Mucosa of stomach (tissue), 1 donor: ENCODE results near the gene CCAR1.
"Not testable (repeated sequence)": the region's sequence is repeated elsewhere in the genome, so short reads cannot be mapped to it uniquely, and the experiment has no call there.

Experiments used
- H3K27me3 ChIP-seq: one replicate; pipeline ENCODE4 v1.7.0; 2013; ENCODE audit warnings: mild to moderate bottlenecking, low read length; ENCODE audit not compliant: control insufficient read depth, insufficient read depth
- H3K36me3 ChIP-seq: one replicate; pipeline ENCODE4 v1.7.0; 2013; ENCODE audit warnings: low read length; ENCODE audit not compliant: control insufficient read depth, insufficient read depth
- H3K4me1 ChIP-seq: one replicate; pipeline ENCODE4 v1.7.0; 2013; ENCODE audit warnings: mild to moderate bottlenecking, low read length; ENCODE audit not compliant: control insufficient read depth, insufficient read depth
- H3K4me3 ChIP-seq: one replicate; pipeline ENCODE4 v1.7.0; 2013; ENCODE audit warnings: low read length
- H3K9ac ChIP-seq: one replicate; pipeline ENCODE4 v1.7.0; 2013; ENCODE audit warnings: mild to moderate bottlenecking, low read length, moderate library complexity
- H3K9me3 ChIP-seq: one replicate; pipeline ENCODE4 v1.7.0; 2013; ENCODE audit warnings: mild to moderate bottlenecking, low read length, moderate library complexity; ENCODE audit not compliant: control insufficient read depth
- donor health status: Pancreatic carcinoma.

Gene CCAR1

GRCh38 chr10:68781613-68782574 is 60.9 kb downstream of the CCAR1 start:
- Histone ChIP-seq H3K27me3 (no peaks in the 10 kb centered on the region), H3K9me3 (no peaks in the 10 kb centered on the region), H3K4me3 (no peak overlapping the region), H3K9ac (no peak overlapping the region), H3K36me3 (peaks cover 13% of the 10 kb centered on the region), H3K4me1 (no peaks in the 10 kb centered on the region)

DNA sequence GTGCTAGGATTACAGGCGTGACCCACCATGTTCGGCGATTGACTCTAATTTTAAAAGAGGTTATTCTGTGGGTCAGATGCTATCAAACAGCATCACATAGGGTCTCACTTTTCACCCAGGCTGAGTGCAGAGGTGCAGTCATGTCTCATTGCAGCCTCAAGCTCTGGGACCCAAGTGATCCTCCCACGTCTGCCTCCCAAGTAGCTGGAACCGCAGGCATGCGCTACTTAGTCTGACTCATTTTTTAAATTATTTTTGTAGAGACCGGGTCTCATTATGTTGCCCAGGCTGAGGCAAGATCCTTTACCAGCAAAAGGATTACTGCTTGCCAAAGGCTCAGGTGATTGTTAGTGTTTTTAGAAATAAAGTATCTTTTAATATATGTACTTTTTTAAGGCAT is 63.4 kb downstream of the CCAR1 start:
- Histone ChIP-seq H3K9ac (no peak overlapping the region), H3K4me3 (no peak overlapping the region), H3K27me3 (no peaks in the 10 kb centered on the region), H3K36me3 (peaks cover 13% of the 10 kb centered on the region), H3K9me3 (no peaks in the 10 kb centered on the region), H3K4me1 (no peaks in the 10 kb centered on the region)

DNA sequence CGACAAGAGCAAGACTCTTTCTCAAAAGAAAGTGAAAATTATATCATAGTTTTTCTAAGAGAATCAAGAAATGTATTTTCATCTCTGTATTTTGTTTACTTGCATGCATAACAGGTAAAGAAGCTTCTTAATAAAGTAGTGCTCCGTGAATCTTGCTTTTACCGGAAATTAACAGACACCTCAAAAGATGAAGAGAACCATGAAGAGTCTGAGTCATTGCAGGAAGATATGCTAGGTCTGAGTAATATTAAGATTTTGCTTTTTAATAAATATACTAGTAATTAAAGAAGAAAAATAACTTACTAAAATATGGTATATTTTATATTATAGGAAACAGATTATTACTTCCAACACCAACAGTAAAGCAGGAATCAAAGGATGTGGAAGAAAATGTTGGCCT is 66.8 kb downstream of the CCAR1 start:
- Histone ChIP-seq H3K9me3 (no peaks in the 10 kb centered on the region), H3K4me3 (no peak overlapping the region), H3K27me3 (no peaks in the 10 kb centered on the region), H3K9ac (no peak overlapping the region), H3K36me3 (peaks cover 9% of the 10 kb centered on the region), H3K4me1 (no peaks in the 10 kb centered on the region)

GRCh38 chr10:68790476-68790875 is 69.4 kb downstream of the CCAR1 start:
- no peak overlapping the region for H3K9ac ChIP-seq
- no peak overlapping the region for H3K4me3 ChIP-seq
- H3K27me3 ChIP-seq = no peaks in the 10 kb centered on the region
- H3K4me1 ChIP-seq = no peaks in the 10 kb centered on the region
- no peaks in the 10 kb centered on the region for H3K9me3 ChIP-seq
- peaks cover 9% of the 10 kb centered on the region for H3K36me3 ChIP-seq

- Histone ChIP-seq H3K36me3 (no peaks in the 10 kb centered on the region), H3K4me1 (peaks cover 10% of the 10 kb centered on the region), H3K4me3 (no peak overlapping the region), H3K27me3 (no peaks in the 10 kb centered on the region), H3K9ac (no peak overlapping the region), H3K9me3 (no peaks in the 10 kb centered on the region)
Measured at GRCh38 chr10:68792115-68792514, 71.1 kb downstream of the CCAR1 start.

DNA sequence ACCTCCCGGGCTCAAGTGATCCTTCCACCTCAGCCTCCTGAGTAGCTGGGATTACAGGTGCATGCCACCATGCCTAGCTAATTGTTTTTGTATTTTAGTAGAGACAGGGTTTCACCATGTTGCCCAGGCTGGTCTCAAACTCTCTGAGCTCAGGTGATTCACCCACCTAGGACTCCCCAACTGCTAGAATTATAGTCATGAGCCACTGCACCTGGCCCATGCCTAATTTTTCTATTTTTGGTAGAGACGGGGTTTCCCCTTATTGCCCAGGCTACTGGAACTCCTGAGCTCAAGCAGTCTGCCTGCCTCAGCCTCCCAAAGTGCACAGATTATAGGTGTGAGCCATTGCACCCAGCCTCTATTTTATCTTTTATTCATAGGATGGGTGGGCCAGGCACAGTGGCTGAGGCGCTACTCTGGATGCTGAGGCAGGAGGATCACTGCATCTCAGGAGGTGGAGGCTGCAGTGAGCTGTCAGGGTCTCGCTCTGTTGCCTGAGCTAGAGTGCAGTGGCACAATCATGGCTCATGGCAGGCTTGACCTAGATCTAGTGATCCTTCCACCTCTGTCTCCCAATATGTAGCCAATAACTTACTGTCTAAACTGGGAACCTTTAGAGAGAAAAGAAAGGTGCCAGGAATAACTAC is 75.0 kb downstream of the CCAR1 start:
- no peak overlapping the region for H3K4me3 ChIP-seq
- no peaks in the 10 kb centered on the region for H3K27me3 ChIP-seq
- H3K36me3 ChIP-seq = no peaks in the 10 kb centered on the region
- H3K4me1 ChIP-seq = peaks cover 10% of the 10 kb centered on the region
- no peak overlapping the region for H3K9ac ChIP-seq
- H3K9me3 ChIP-seq = no peaks in the 10 kb centered on the region

DNA sequence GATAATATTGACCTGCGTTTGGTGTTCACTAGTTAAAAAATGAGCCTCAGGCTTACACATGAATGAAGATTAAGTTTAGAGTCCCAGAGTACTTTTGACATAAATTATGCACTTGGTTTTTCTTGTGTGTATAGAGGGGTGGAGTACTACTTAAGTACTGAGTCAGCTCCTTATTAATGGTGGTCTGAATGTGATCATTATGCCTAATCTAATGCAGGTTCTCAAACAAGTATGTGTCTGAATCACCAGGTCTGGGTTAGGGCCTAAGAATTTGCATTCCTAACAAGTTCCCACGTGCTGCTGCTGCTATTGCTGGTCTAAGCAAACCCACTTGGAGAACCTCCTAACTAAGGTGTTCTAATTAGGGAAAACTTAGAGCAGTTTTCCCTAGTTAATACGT is 75.6 kb downstream of the CCAR1 start:
- Histone ChIP-seq H3K9me3 (no peaks in the 10 kb centered on the region), H3K9ac (no peak overlapping the region), H3K36me3 (no peaks in the 10 kb centered on the region), H3K27me3 (no peaks in the 10 kb centered on the region), H3K4me3 (no peak overlapping the region), H3K4me1 (peaks cover 10% of the 10 kb centered on the region)

- H3K4me1 ChIP-seq = peaks cover 10% of the 10 kb centered on the region
- no peaks in the 10 kb centered on the region for H3K36me3 ChIP-seq
- H3K27me3 ChIP-seq = no peaks in the 10 kb centered on the region
- no peaks in the 10 kb centered on the region for H3K9me3 ChIP-seq
- H3K9ac ChIP-seq = no peak overlapping the region
- no peak overlapping the region for H3K4me3 ChIP-seq
Measured at GRCh38 chr10:68800211-68800610, 79.2 kb downstream of the CCAR1 start.

GRCh38 chr10:68804692-68805091 is 83.7 kb downstream of the CCAR1 start:
- Histone ChIP-seq H3K4me3 (no peak overlapping the region), H3K4me1 (no peaks in the 10 kb centered on the region), H3K9me3 (no peaks in the 10 kb centered on the region), H3K9ac (no peak overlapping the region), H3K36me3 (no peaks in the 10 kb centered on the region), H3K27me3 (no peaks in the 10 kb centered on the region)

DNA sequence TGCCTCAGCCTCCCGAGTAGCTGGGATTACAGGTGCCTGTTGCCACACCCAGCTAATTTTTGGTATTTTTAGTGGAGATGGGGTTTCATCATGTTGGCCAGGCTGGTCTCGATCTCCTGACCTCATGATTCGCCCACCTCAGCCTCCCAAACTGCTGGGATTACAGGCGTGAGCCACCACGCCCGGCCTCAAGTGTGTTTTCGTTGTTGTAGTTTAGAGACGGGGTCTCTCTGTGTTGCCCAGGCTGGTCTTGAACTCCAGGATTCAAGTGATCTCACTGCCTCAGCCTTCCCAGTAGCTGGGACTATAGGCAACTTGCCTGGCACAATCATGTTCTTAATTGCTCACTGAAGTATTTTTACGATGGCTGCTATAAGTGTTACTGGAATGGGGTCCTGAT is 89.8 kb downstream of the CCAR1 start:
- H3K9me3 ChIP-seq, H3K9ac ChIP-seq, H3K36me3 ChIP-seq: not testable (repeated sequence)

GRCh38 chr10:68811314-68812009 is 90.4 kb downstream of the CCAR1 start:
- Histone ChIP-seq H3K9me3 (no peaks in the 10 kb centered on the region), H3K4me3 (no peak overlapping the region)

More for the DNA sequence above, 89.8 kb downstream of the CCAR1 start:
- H3K4me3 ChIP-seq, H3K4me1 ChIP-seq, H3K27me3 ChIP-seq: not testable (repeated sequence)

DNA sequence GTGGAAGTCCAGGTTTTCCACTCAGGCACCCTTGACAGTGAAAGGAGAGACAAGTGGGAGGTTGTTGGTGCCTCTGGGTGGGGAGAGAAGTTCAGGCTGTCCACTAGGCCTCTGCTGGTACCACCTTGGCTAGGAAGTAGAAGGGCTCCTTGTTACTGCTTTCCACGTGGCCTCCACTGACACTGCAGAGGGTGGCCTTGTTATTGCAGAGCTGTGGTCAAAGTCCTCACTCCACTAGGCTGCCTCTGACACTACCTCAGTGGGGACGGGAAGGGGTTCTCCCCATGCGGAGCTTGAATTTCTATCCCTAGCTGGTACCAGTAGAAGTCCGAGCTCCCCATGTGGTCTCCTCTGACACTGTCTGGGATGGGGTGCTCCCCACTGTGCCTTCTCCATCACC is 91.4 kb downstream of the CCAR1 start:
- no peaks in the 10 kb centered on the region for H3K27me3 ChIP-seq
- H3K4me1 ChIP-seq = no peaks in the 10 kb centered on the region
- no peak overlapping the region for H3K9ac ChIP-seq
- no peak overlapping the region for H3K4me3 ChIP-seq
- H3K9me3 ChIP-seq = no peaks in the 10 kb centered on the region
- no peaks in the 10 kb centered on the region for H3K36me3 ChIP-seq

More at GRCh38 chr10:68811314-68812009, 90.4 kb downstream of the CCAR1 start:
- no peaks in the 10 kb centered on the region for H3K4me1 ChIP-seq
- H3K36me3 ChIP-seq = no peaks in the 10 kb centered on the region
- no peak overlapping the region for H3K9ac ChIP-seq
- H3K27me3 ChIP-seq = no peaks in the 10 kb centered on the region
